Mucosa of descending colon (tissue), 3 donors: Measurements from ENCODE around the gene ANKRD63. TPM values are rescaled to one million over a fixed set of nuclear protein-coding genes. Genes with fewer than 3 reads are reported as not detected.
A peak's percentile ranks its signal among the peaks of the same experiment; 100 is the strongest.

Experiments
- ATAC-seq: fragments of 200-7000 bp; cut with Tn5 transposase; one replicate; pipeline ENCODE4 v1.9.1; 2020; ENCODE audit warnings: mild to moderate bottlenecking, moderate library complexity
- DNase-seq, 3 donors: peaks; one replicate each; pipeline ENCODE4 v3.0.0-alpha.2; 2020
- H3K36me3 ChIP-seq: fragments of 200-600 bp; one replicate; pipeline ENCODE4 v1.8.0; 2021; ENCODE audit warnings: low read depth, mild to moderate bottlenecking
- H3K4me1 ChIP-seq: fragments of 200-600 bp; one replicate; pipeline ENCODE4 v1.8.0; 2021; ENCODE audit warnings: low read depth, mild to moderate bottlenecking
- H3K4me3 ChIP-seq: fragments of 200-600 bp; one replicate; pipeline ENCODE4 v1.8.0; 2021; ENCODE audit warnings: mild to moderate bottlenecking
- H3K9me3 ChIP-seq: fragments of 200-600 bp; one replicate; pipeline ENCODE4 v1.8.0; 2021; ENCODE audit warnings: mild to moderate bottlenecking
- CTCF ChIP-seq: fragments of 200-600 bp; IDR thresholded peaks from one replicate; pipeline ENCODE4 v1.8.0; 2022; ENCODE audit warnings: antibody characterized with exemption, mild to moderate bottlenecking
- intact Hi-C, 2 donors: fragments of 100-400 bp; cut with DNase I in 1 of 2; cut with micrococcal nuclease in 1 of 2; formaldehyde crosslinking; loops; one replicate each; pipeline versions ENCODE4 v1.11.0 to v1.11.1; 2022; cut with DNase I, micrococcal nuclease
- total RNA-seq, 3 donors: library from RNA; stranded (reverse); fragmentation: NEBNext Ultra II Directional in 2 of 3; extraction: Animal tissue kit (Norgen Biotek cat#: 25700) in 2 of 3; gene quantifications; one replicate each; pipeline versions ENCODE4 v1.2.1 to v1.2.4, GENCODE V29; 2021 to 2023
- donor health status: DM: no; HTN: no; CAD: no; lungs with moderate emphysema.
- donor health status: DM: no; HTN: no; CAD: no.
- donor health status: DM: no; HTN: yes; CAD: no.

ANKRD63 gene
- total RNA-seq, 3 donors from 2014 or later = 0.25 TPM; not detected in 2

- H3K36me3 ChIP-seq = no peaks in the 10 kb centered on the region
- peak in 2 of 3 donors; percentile 15 to 38 for DNase-seq
- no peak for ATAC-seq
- no peak for TF ChIP-seq CTCF
- H3K4me1 ChIP-seq = peaks cover 14% of the 10 kb centered on the region
- no peak overlapping the region for H3K4me3 ChIP-seq
- intact Hi-C loops = no loop called here
- no peaks in the 10 kb centered on the region for H3K9me3 ChIP-seq
Observed at GRCh38 chr15:40249477-40250303, 33.2 kb downstream of the ANKRD63 start.

DNA sequence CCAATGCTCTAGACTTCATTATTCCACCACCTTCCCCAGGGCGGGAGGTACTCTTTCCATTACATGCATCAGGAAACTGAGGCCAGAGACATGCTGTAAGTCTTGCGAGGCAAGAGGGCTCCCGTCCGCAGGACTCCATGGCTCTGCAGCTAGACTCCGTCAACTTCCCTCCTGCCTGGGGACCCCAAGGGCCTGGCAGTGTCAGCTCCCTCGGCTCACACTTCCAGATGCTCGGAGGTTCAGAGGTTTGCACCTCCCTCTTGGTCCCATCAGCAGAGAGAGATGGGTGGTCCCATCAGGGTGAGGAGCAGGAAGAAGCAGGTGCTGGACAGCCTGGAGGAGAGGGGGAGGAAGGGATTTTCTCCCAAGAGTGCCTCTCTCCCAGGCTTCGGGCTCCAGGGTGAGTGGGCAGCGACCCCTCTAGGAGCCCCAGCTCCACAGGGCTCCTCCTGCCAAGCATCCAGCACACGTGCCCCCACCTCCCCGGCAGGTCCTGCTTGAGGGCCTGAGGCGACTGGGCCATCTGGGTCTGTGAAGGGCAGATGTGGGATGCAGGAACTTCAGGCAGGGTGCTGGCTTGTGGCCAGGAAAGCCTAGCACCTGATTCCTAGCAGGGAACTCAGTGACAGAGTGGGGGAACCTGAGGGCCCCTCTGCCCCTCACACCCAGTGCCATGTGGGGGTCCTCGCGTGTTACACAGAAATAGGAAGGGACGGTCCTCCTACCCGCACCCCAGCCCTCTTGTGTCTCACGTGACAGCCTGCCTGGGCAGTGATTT is 34.7 kb downstream of the ANKRD63 start:
- TF ChIP-seq CTCF = no peak
- H3K4me3 ChIP-seq = no peak overlapping the region
- ATAC-seq (no peak), DNase-seq (no peak)
- H3K9me3 ChIP-seq = no peaks in the 10 kb centered on the region
- H3K4me1 ChIP-seq = peaks cover 9% of the 10 kb centered on the region
- intact Hi-C loops = no loop called here
- H3K36me3 ChIP-seq = no peaks in the 10 kb centered on the region

GRCh38 chr15:40247406-40247971 is 35.4 kb downstream of the ANKRD63 start:
- no peaks in the 10 kb centered on the region for H3K36me3 ChIP-seq
- DNase-seq (no peak), ATAC-seq (no peak)
- intact Hi-C loops = no loop called here
- TF ChIP-seq CTCF = no peak
- H3K9me3 ChIP-seq = no peaks in the 10 kb centered on the region
- no peak overlapping the region for H3K4me3 ChIP-seq
- H3K4me1 ChIP-seq = peaks cover 3% of the 10 kb centered on the region

DNA sequence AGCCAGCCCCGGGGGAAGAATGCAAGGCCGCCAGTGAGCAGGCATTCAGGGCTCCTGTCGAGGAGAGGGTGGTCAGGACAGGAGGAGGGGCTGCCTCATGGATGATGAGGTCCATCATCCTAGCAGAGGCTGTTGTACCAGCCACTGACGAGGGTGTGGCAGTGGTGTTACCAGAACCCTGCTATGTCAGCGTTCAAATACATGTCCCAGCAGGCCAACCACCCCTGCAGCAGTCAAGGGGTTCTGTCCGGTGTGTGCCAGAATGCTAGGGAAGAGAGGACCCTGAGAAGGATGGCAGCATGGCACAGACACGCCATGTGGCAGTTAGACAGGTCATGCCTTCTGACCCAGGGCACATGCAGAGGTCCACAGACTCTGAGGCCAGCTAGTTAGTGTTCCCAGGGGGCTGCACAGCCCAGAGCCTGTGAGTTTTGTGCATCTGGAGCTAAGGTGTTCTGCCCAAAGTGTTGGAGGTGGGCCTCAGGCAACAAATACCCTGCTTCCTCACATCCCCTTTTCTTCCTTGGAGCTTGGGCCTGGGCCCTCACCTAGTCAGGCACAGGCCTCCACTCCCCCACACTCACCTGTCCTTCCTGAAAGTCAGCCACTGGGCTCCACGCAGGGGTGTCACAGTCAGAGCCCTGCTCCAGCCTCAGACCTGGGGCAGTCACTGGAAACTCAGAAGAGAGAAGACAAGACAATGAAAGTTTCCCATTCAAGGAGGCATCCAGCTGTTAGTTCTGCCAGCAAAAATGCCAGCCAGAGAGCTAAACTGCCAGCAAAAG is 36.2 kb downstream of the ANKRD63 start:
- Histone ChIP-seq H3K4me1 (no peaks in the 10 kb centered on the region), H3K36me3 (no peaks in the 10 kb centered on the region), H3K4me3 (no peak overlapping the region), H3K9me3 (no peaks in the 10 kb centered on the region)
- no peak for TF ChIP-seq CTCF
- ATAC-seq (no peak), DNase-seq (no peak)
- intact Hi-C loops = no loop called here
